GM23248 (cell line): ENCODE data around the gene MAFG. TPM values are rescaled to one million over a fixed set of nuclear protein-coding genes. Genes with fewer than 3 reads are reported as not detected.
A peak's percentile ranks its signal among the peaks of the same experiment; 100 is the strongest.

ENCODE experiments used
- DNase-seq: peaks from one replicate; pipeline ENCODE4 v3.0.0-alpha.2; 2015
- H2AFZ ChIP-seq: fragments of 200-600 bp; sonication (generic); 2 replicates; pipeline ENCODE4 v1.6.1; 2016; ENCODE audit warnings: antibody characterized with exemption
- H3F3A ChIP-seq: fragments of 200-600 bp; sonication (generic); 2 replicates; pipeline ENCODE4 v1.6.1; 2016; ENCODE audit warnings: mild to moderate bottlenecking, antibody characterized with exemption, mixed run types; ENCODE audit not compliant: insufficient read depth
- H3K27ac ChIP-seq: fragments of 200-600 bp; sonication (generic); 2 replicates; pipeline ENCODE4 v1.5.1; 2016; ENCODE audit warnings: mild to moderate bottlenecking
- H3K27me3 ChIP-seq: fragments of 200-600 bp; sonication (generic); replicated peaks from 2 replicates; pipeline ENCODE4 v1.6.1; 2016; ENCODE audit warnings: mild to moderate bottlenecking; ENCODE audit not compliant: insufficient read depth
- H3K36me3 ChIP-seq: fragments of 200-600 bp; sonication (generic); 2 replicates; pipeline ENCODE4 v1.6.1; 2016; ENCODE audit warnings: low read depth, mild to moderate bottlenecking
- H3K4me1 ChIP-seq: fragments of 200-600 bp; sonication (generic); 2 replicates; pipeline ENCODE4 v1.6.1; 2016; ENCODE audit warnings: mild to moderate bottlenecking; ENCODE audit not compliant: insufficient read depth
- H3K4me2 ChIP-seq: fragments of 200-600 bp; sonication (generic); one replicate; pipeline ENCODE4 v1.6.1; 2016; ENCODE audit warnings: mild to moderate bottlenecking; ENCODE audit not compliant: unreplicated experiment
- H3K4me3 ChIP-seq: fragments of 200-600 bp; sonication (generic); 2 replicates; pipeline ENCODE4 v1.5.1; 2016; ENCODE audit warnings: mild to moderate bottlenecking
- H3K79me2 ChIP-seq: fragments of 200-600 bp; sonication (generic); 2 replicates; pipeline ENCODE4 v1.6.1; 2016; ENCODE audit warnings: mild to moderate bottlenecking; ENCODE audit not compliant: insufficient read depth
- H3K9ac ChIP-seq: fragments of 200-600 bp; sonication (generic); 2 replicates; pipeline ENCODE4 v1.6.1; 2016; ENCODE audit warnings: mild to moderate bottlenecking
- H3K9me2 ChIP-seq: fragments of 200-600 bp; sonication (generic); 2 replicates; pipeline ENCODE4 v1.6.1; 2016; ENCODE audit warnings: mixed run types, mild to moderate bottlenecking, moderate library complexity; ENCODE audit not compliant: insufficient read depth
- H3K9me3 ChIP-seq: fragments of 200-600 bp; sonication (generic); one replicate; pipeline ENCODE4 v1.6.1; 2017; ENCODE audit warnings: low read depth
- H4K20me1 ChIP-seq: fragments of 200-600 bp; sonication (generic); 2 replicates; pipeline ENCODE4 v1.6.0; 2016; ENCODE audit not compliant: insufficient read depth
- EZH2 ChIP-seq: fragments of 200-600 bp; sonication (generic); IDR thresholded peaks from 2 replicates; pipeline ENCODE4 v1.6.1; 2018; ENCODE audit warnings: antibody characterized with exemption, mild to moderate bottlenecking; ENCODE audit not compliant: insufficient read depth, poor library complexity, severe bottlenecking
- EZH2phosphoT487 ChIP-seq: fragments of 200-600 bp; sonication (generic); IDR thresholded peaks from 2 replicates; pipeline ENCODE4 v1.6.1; 2018; ENCODE audit warnings: antibody characterized with exemption, moderate library complexity, mild to moderate bottlenecking, low read depth; ENCODE audit not compliant: insufficient read depth
- WGBS, 2 experiments: methylation state at CpG; one replicate each; pipeline ENCODE4 v1.1.6; 2015 to 2017; ENCODE audit warnings: low lambda C conversion rate in 2 of 2, low coverage in 1 of 2; ENCODE audit errors: missing lambda C conversion rate in 2 of 2; 5-methylcytosine and 5-hydroxymethylcytosine counted together
- in situ Hi-C: fragments of 300-500 bp; cut with MboI; formaldehyde crosslinking; loops from 2 replicates; pipeline ENCODE4 v1.15.0; 2020
- polyA plus RNA-seq: library from polyadenylated mRNA; unstranded; fragments of >200 nt; fragmentation: Nextera tagmentation; extraction: Ambion mirVana; gene quantifications from 2 replicates; pipeline ENCODE4 v1.2.1, GENCODE V29; 2016
- total RNA-seq: library from RNA; depleted of rRNA; stranded (reverse); fragments of >200 nt; shearing (Covaris generic); gene quantifications from 2 replicates; pipeline ENCODE4 v1.2.3, GENCODE V29; 2014

The MAFG gene
- total and polyA plus RNA-seq, 2 experiments from 2014 or later: 5.0 to 19.8 TPM

GRCh38 chr17:81898029-81898866 is 29.3 kb downstream of the MAFG start:
- peak overlapping the region; percentile 96 for H3K27ac ChIP-seq
- H3K79me2 ChIP-seq: peaks cover 20% of the 10 kb centered on the region
- peak overlapping the region; percentile 75 for H3K9ac ChIP-seq
- H3K4me1 ChIP-seq: peaks cover 20% of the 10 kb centered on the region
- H3K36me3 ChIP-seq: peaks cover 4% of the 10 kb centered on the region; the same call in 1 of the 2 replicates
- H3K9me2 ChIP-seq: no peaks in the 10 kb centered on the region
- H3K4me2 ChIP-seq: peak overlapping the region; percentile 63
- DNase-seq: peak; percentile 99
- no peaks in the 10 kb centered on the region for H4K20me1 ChIP-seq
- H3K9me3 ChIP-seq: no peaks in the 10 kb centered on the region
- WGBS, 2 experiments: 20 to 22% methylated on average over 19 of the region's 19 CpGs
- peaks cover 47% of the 10 kb centered on the region for H3F3A ChIP-seq
- in situ Hi-C loops: no loop called here
- H3K4me3 ChIP-seq: 0 out of 2 replicates have a peak overlapping the region, but pooled peaks have one; percentile 22
- no peak for TF ChIP-seq EZH2phosphoT487
- TF ChIP-seq EZH2: no peak
- no peak overlapping the region for H2AFZ ChIP-seq
- H3K27me3 ChIP-seq: no peaks in the 10 kb centered on the region

DNA sequence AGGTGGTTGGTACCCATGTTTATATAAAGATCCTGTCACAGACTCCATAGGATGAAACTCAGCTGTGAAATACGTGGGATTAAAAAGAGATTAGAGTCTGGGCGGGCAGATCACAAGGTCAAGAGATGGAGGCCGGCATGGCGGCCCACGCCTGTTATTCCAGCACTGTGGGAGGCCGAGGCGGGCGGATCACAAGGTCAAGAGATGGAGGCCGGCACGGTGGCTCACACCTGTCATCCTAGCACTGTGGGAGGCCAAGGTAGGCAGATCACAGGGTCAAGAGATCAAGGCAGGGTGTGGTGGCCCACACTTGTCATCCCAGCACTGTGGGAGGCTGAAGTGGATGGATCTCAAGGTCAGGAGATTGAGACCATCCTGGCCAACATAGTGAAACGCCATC is 32.1 kb downstream of the MAFG start:
- no peaks in the 10 kb centered on the region for H3K27me3 ChIP-seq
- no peaks in the 10 kb centered on the region for H3K9me2 ChIP-seq
- H3K9ac ChIP-seq: no peak overlapping the region
- no peak overlapping the region for H2AFZ ChIP-seq
- H3K79me2 ChIP-seq: peaks cover 42% of the 10 kb centered on the region
- H3K4me1 ChIP-seq: peaks cover 26% of the 10 kb centered on the region
- peaks cover 4% of the 10 kb centered on the region; the same call in 1 of the 2 replicates for H3K36me3 ChIP-seq
- TF ChIP-seq EZH2 (no peak), EZH2phosphoT487 (no peak)
- 90% methylated on average over 11 of the region's 11 CpGs for WGBS, 2 experiments
- H3K27ac ChIP-seq: no peak overlapping the region
- peaks cover 46% of the 10 kb centered on the region for H3F3A ChIP-seq
- H3K4me2 ChIP-seq: no peak overlapping the region
- in situ Hi-C loops: no loop called here
- H3K9me3 ChIP-seq: no peaks in the 10 kb centered on the region
- no peak for DNase-seq
- no peaks in the 10 kb centered on the region for H4K20me1 ChIP-seq
- H3K4me3 ChIP-seq: no peak overlapping the region

- Histone ChIP-seq H3K9ac (peak overlapping the region; percentile 86), H3K79me2 (peaks cover 80% of the 10 kb centered on the region), H3K36me3 (peaks cover 40% of the 10 kb centered on the region), H3K4me2 (no peak overlapping the region), H2AFZ (no peak overlapping the region), H3K9me2 (no peaks in the 10 kb centered on the region), H3K4me3 (peak overlapping the region; percentile 89), H3K9me3 (no peaks in the 10 kb centered on the region), H3K27me3 (no peaks in the 10 kb centered on the region), H4K20me1 (no peaks in the 10 kb centered on the region; the same call in 1 of the 2 replicates), H3K27ac (peak overlapping the region; percentile 64), H3F3A (peaks cover 23% of the 10 kb centered on the region), H3K4me1 (peaks cover 17% of the 10 kb centered on the region)
- 2 to 3% methylated on average over 6 to 40 of the region's 40 CpGs for WGBS, 2 experiments
- TF ChIP-seq EZH2phosphoT487 (no peak), EZH2 (no peak)
- no peak for DNase-seq
- in situ Hi-C loops: no loop called here
These were observed 36.3 kb downstream of the MAFG start for GRCh38 chr17:81891303-81891552.

- H3K4me1 ChIP-seq: peaks cover 17% of the 10 kb centered on the region
- H3K9ac ChIP-seq: peak overlapping the region; percentile 86
- no peaks in the 10 kb centered on the region for H3K9me3 ChIP-seq
- H3K79me2 ChIP-seq: peaks cover 84% of the 10 kb centered on the region
- no peaks in the 10 kb centered on the region; the same call in 1 of the 2 replicates for H4K20me1 ChIP-seq
- peaks cover 18% of the 10 kb centered on the region for H3F3A ChIP-seq
- 5 to 8% methylated on average over 48 to 69 of the region's 69 CpGs for WGBS, 2 experiments
- H3K4me2 ChIP-seq: peak overlapping the region; percentile 74
- TF ChIP-seq EZH2phosphoT487 (no peak), EZH2 (no peak)
- H3K36me3 ChIP-seq: peaks cover 37% of the 10 kb centered on the region
- DNase-seq: peak; percentile 58
- H3K4me3 ChIP-seq: peak overlapping the region; percentile 89
- in situ Hi-C loops: no loop called here
- H3K9me2 ChIP-seq: no peaks in the 10 kb centered on the region
- H3K27ac ChIP-seq: peak overlapping the region; percentile 64
- H3K27me3 ChIP-seq: no peaks in the 10 kb centered on the region
- no peak overlapping the region for H2AFZ ChIP-seq
These were observed 36.9 kb downstream of the MAFG start for GRCh38 chr17:81890447-81891302.
